Measurements from ENCODE around the gene ADRB2. TPM values are rescaled to one million over a fixed set of nuclear protein-coding genes. Genes with fewer than 3 reads are reported as not detected.
"Not testable (repeated sequence)": the region's sequence is repeated elsewhere in the genome, so short reads cannot be mapped to it uniquely, and the experiment has no call there.

ADRB2 gene
- 3.0 TPM for total RNA-seq

DNA sequence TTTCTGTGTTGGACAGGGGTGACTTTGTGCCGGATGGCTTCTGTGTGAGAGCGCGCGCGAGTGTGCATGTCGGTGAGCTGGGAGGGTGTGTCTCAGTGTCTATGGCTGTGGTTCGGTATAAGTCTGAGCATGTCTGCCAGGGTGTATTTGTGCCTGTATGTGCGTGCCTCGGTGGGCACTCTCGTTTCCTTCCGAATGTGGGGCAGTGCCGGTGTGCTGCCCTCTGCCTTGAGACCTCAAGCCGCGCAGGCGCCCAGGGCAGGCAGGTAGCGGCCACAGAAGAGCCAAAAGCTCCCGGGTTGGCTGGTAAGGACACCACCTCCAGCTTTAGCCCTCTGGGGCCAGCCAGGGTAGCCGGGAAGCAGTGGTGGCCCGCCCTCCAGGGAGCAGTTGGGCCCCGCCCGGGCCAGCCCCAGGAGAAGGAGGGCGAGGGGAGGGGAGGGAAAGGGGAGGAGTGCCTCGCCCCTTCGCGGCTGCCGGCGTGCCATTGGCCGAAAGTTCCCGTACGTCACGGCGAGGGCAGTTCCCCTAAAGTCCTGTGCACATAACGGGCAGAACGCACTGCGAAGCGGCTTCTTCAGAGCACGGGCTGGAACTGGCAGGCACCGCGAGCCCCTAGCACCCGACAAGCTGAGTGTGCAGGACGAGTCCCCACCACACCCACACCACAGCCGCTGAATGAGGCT is at the start of gene ADRB2:
Gene ADRB2, plus strand, starts transcription at position 559 of the 686 bp plus-strand sequence. CDS start 221 bp downstream, outside the sequence.
- peak; percentile 63 to 94 (median 90) for DNase-seq (ENCODE audit: low read depth in 2 of 3, low spot score in 2 of 3)

DNA sequence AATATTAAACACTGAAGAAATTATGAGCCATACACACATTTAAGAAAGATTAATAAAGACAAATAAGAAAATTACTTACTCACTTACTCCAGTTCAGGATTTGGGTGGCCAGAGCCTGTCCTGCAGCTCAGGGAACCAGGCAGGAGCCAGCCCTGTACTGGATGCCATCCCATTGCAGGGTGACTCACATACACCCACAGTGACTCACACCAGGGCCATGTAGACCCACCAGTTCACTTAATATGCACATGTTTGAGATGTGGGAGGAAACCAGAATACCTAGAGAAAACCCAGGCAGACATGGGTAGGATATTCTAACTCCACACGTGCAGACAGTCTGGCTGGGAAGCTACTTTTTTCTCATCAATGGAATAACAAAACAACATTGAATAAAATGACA is 49.6 kb upstream of the ADRB2 start:
- peak in 2 of 3 donors; percentile 19 to 20 for DNase-seq (ENCODE audit: low read depth in 2 of 3, low spot score in 2 of 3)

DNA sequence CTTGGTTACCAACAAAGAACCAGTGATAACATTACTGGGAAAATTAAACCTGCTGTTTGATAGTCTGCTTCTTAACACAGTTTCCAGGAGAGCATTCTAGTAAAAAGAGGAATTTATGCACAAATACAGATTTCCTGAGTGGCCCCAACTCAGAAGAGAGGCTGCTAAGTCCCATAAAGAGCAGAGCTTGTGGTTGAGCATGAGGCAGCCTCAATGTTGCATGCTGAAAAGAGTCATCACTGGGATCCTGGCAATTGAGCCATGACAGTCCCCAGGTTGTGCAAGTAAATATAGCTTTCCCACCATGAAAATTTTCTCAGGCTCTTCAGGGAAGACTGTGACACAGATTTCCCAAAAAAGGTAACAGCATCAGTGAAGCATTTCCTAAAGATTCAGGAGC is 47.5 kb upstream of the ADRB2 start:
- peak in 1 of 3 donors; percentile 23 for DNase-seq (ENCODE audit: low read depth in 2 of 3, low spot score in 2 of 3)

DNA sequence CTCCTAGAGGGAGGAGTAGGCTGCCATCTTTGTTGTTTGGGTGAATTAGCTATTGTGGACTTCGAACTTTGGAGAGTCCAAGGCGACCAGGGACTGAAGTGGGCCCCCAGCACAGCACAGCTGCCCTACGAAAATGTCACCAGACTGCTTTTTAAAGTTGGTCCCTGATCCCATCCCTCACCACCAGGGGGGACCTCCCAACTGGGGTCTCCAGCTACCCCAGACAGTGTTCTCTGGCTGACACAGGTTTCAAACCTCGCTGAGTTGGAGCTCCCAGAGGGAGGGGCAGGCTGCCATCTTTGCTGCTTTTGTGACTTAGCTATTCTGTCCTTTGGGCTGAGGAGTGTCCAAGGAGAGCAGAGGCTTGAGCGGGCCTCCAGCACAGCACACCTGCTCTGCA is 45.7 kb upstream of the ADRB2 start:
- DNase-seq (ENCODE audit: low read depth in 2 of 3, low spot score in 2 of 3), result no peak

DNA sequence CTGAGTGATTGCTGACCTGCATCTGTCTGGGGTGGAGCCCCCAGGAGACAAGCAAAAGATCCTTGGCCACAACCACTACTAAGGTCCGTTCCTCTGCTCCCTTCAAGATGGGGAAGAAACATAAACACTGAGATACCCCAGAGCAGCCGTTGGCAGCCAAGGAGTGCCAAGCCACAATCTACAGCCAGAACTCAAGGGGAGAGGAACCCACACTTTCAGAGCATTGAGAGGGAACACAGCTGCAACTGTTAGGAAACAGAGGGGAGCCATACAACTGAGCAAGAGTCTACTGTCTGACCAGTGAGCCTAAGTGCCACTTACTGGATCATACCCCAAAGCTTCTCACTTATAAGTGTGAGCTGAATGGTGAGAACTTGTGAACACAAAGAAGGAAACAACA is 44.6 kb upstream of the ADRB2 start:
- DNase-seq (ENCODE audit: low read depth in 2 of 3, low spot score in 2 of 3), result peak in 1 of 3 donors; percentile 57

DNA sequence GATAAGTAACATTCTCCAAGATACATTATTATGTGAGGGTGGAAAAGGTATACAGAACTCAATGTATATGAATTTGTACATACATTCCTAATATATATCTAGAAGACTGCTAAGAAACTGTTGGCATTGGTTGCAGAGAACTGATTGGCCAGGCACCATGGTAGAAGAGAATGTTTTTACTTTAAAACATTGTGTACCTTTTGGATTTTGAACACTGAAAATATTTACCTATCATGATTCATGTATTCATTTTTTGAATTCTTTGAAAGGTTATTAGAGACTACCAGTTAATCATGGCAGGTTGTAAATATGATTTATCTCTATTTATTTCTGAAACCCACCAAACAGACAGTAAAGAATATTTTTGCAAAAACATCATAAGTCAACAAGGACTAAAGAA is 41.2 kb upstream of the ADRB2 start:
- no peak for DNase-seq (ENCODE audit: low read depth in 2 of 3, low spot score in 2 of 3)

DNA sequence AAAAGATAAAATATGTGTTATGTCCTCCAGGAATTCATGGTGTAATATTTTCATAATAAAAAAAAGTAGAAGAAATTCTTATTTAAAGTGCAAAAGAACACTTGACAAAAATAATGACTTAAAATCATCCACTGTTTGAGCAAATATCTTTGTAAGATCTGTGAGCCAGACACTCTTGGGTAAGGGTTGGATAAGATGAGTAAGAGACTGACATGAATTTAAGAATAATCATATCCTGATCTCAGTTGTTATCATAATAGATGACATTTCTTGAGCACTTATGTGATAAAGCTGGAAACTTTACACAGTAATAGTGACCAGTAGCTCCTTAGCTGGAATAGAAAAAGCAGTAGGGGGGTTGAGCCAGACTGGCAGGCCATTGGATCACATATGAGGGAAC is 40.0 kb upstream of the ADRB2 start:
- DNase-seq (ENCODE audit: low read depth in 2 of 3, low spot score in 2 of 3), result no peak

DNA sequence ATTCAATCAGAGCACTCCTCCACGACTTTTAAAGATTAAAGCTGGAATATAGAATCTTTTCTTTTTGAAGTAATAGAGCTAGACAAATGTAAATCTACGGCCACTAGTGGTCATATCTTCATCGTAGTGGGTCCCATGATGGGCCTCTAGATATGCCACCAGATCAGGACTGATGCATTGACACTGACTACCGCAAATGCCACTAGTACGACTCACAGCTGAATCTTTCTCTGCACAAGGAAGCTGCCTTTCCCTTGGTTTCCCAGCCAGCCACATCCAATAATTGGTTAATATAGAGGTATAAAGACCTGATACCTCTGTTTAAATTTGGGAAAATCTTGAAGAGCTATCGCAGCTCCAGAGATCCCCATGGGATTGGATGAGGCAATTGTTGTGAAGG is 37.8 kb upstream of the ADRB2 start:
- no peak for DNase-seq (ENCODE audit: low read depth in 2 of 3, low spot score in 2 of 3)

DNA sequence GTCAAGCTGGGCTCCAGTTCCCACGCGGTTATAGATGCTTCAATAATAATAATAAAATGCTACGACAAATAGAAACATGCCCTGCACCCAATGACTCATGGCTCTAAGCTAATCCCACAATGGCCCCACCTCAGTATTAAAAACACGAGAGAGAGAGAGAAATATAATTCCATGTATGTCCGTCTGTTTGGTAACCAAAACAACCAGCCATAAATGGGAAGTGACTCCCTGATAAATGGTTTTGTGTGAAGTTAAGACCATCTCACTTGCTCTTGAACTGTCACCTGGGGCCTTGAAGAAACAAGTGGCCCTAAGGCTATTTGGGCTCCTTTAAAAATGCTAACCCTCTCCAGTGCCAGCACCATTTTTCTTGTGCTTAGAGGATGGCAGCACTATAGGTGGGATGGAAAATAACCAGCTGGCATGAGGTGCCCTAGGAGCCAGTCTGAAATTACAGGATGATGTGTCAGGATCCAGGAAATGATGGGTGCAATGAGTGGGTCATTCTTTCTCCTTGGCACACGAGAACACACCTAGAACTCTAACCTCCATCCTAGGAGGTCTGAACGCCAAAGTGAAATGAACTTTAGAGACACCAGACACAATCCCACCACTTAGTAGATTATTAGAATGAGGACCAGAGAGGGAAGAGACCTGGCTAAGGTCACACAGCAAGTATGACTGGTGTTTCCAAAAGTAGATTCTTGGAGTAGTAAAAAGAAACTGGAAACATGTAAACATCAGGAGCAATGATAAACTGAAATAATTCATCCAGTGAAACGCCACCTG is 35.7 kb upstream of the ADRB2 start:
- no peak for DNase-seq (ENCODE audit: low read depth in 2 of 3, low spot score in 2 of 3)

DNA sequence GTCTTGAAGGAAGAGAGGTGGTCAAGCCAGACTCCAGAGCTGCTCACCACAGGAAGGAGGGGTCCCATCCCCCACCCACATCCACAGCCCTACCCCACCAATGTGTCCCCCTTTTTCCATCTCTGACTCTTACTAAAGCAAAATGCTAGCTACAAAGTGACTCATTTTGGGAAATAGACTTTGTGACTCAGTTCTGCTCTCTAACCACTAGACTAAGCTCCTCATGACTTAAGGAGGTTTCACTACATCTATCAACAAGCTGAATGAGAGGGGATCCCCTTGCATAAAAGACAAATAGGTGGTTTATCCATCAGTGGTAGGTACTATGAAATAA is 35.1 kb upstream of the ADRB2 start:
- DNase-seq (ENCODE audit: low read depth in 2 of 3, low spot score in 2 of 3), result no peak

DNA sequence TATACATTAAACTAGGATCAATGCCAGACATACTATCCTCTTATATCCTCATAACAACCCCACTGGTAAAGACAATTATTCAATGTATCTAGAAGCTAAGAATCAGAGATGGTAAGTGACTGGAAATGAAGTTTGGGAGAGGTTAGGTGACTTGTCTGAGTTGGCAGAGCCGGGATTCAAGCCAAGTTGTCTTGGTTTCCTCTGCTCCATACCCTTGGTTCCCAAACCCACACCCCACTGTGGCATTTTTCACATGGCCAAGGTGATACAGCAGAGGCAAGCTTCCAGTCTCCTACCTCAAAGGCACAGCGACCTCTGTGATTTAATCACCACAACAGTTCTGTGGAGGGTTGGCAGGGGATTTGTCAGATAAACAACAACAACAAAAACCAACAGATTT is 34.7 kb upstream of the ADRB2 start:
- DNase-seq (ENCODE audit: low read depth in 2 of 3, low spot score in 2 of 3), result no peak

DNA sequence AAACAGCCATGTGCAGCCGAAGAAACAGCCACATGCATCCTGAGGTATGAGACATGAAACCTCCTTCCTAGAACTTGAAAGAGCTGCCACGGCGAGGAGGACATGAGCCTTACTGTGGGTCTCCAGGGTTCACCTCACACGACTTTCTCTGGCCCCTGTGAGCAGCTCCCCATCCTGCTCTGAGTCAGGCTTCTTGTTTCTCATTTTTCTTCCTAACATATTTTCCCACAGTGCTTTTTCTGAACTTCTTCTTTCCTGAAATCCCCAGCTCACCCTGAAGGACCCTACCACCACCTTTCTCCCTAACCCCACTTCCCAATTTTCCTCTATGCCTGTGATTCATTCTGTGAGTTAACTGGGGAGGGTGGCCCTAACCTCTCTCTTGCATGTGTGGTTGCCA is 33.7 kb upstream of the ADRB2 start:
- no peak for DNase-seq (ENCODE audit: low read depth in 2 of 3, low spot score in 2 of 3)

DNA sequence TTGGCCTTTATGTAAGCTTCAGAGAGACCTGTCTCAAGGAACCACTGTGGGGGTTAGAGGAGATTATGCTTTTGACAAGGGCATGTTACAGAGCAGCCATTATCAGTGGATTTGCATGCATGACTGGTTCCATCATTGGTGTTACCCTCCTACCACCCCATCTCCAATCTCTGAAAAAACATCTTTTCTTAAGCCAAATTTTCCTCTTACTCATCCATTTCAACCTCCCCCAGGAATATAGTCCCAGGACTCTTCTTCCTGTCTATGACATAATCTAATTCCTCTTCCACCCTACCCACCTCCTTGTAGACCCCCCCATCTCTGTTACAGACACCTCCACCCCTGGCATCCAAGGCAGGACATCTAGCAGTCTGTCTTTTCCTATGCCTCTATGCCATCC is 33.1 kb upstream of the ADRB2 start:
- DNase-seq (ENCODE audit: low read depth in 2 of 3, low spot score in 2 of 3), result no peak

DNA sequence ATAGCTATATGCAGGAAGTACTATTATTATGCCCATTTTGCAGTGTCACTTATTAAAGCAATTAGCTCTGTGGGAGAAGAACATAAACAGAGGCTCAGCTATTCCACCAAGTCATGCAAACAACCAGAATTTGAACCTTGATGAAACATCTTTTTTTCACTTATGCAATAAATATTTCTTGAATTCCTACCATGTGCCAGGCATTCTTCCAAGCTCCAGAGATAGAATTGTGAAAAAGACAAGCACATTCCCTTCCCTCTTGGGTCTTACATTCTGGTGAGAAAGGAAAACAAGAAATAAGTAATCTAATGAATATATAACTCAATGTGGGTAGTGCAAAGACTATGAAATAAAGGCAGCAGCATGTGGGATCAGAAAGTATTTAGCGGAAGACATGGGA is 32.1 kb upstream of the ADRB2 start:
- DNase-seq (ENCODE audit: low read depth in 2 of 3, low spot score in 2 of 3), result no peak

DNA sequence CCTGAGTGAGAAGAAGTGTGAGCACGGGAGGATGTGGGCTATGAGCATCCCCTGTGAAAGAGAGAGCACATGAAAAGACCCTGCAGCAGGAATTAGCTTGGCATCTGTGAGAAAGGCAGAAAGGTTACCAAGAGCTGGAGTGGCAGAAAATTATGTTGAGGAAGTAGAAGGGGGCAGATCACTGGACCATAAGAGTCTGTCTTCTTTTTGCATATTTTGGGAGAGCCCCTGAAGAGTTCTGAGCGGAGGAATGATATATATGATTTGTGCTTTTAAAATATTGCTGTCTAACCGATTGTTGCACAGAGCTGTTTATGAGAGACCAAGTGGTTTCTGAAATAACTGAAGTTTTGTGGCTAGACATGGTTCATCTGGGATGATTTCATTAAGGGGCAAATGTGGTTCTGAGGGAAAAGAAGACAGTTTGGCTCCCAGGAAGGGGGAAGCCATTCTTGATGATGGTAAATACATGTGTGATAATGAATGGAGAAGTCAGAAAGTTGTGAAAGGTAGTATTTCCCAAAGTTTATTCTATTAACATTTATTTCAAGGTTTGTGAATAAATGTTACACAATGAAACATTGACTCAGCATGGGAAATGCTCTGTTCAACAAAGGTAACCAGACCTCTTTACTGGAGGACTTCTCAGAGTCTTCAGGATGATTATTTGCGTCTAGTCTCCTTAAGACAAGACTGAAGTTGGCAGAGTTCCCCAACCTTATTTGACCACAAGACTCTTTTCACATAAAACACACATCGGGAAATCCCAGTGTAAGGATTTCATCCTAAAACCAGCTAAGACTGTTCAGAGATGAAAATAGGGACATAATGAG is 31.5 kb upstream of the ADRB2 start:
- DNase-seq (ENCODE audit: low read depth in 2 of 3, low spot score in 2 of 3), result no peak

DNA sequence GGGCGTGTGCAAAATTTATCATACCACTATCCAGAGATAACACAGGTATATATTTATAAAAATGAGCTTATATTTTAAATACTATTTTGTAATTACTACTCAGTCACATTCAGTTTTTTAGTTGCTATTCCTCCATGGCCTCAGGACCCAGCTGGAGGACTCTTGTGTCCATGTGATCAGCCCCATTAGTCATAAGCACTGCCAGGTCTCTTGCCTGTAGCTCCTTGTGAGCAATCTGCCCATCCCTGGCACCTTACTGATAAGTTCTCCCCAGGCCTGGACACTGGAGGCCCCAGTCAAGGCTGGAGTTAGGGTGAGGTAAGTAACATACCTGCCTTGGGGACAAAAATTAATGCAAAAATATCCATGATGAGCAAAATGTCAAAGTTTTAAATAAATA is 29.5 kb upstream of the ADRB2 start:
- no peak for DNase-seq (ENCODE audit: low read depth in 2 of 3, low spot score in 2 of 3)

DNA sequence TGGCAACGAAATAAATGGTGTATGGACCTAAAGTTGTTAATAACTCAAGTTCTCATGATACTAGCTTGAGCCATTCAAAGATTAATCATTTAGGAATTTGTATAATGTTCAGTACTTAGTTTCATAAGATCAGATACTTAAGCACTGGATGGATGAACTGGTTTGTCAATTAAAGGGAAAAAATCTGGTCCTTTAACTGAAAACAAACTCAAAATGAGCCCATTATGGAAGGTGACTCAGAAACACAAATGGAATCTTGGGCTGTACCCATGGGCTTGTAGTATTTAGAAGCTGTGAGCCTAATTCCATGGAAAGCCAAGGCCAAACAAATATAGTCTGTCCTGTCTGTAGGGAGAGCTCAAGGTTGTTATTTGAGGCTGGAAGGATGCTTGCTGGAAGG is 27.6 kb upstream of the ADRB2 start:
- DNase-seq (ENCODE audit: low read depth in 2 of 3, low spot score in 2 of 3), result no peak

DNA sequence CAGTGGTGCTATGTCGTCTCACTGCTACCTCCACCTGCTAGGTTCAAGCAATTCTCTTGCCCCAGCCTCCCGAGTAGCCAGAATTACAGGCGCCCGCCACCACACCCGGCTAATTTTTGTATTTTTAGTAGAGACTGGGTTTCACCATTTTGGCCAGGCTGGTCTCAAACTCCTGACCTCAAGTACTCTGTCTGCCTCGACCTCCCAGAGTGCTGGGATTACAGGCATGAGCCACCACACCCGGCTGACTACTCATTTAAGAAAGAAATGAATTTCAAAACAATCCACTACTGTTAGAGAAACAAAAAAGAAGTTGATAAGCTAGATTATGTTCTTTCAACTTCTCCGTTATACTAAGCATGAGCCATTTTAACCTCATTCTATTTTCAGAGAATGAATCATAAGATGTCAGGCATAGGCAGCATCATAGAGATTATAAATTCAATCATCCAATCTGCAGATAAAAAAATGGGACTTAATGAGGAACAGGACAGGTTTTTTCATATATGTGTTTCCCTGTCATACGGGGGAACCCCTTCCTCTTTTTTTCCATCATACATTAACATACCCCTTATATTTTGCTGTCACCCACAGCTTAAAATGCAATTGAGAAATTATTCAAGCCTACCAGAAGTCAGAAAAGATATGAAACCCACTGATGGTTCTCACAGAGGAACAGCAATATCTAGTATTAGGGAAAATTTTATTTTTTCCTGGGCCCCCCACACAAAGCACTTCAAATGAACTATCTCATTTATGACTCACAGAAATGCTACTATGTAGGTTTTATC is 26.5 kb upstream of the ADRB2 start:
- DNase-seq (ENCODE audit: low read depth in 2 of 3, low spot score in 2 of 3), result no peak

DNA sequence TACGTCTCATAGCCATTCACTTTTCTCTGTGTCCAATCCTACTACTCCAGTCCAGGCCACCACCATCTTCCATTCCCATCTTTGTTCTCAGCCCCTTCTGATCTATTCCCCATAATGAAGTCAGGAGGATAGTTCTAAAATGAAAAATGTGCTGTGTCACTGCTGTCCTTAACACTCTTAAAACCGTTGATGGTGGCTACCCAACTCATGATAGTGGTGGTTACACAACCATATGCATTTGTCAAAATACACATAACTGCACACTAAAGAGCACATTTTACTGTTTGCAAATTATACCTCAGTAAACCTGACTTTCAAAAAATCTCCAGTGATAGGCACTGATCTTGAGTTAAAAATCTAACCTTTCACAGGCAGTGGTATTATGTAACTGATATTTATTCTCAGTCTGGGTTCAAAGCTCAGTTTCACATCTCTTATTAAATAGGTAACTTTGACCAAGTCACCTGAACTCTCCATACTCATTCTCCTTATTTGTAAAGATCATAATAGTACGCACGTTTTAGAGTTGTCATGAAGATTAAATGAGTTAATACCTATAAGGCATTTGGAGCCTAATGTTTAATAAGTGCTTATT is 24.6 kb upstream of the ADRB2 start:
- no peak for DNase-seq (ENCODE audit: low read depth in 2 of 3, low spot score in 2 of 3)

DNA sequence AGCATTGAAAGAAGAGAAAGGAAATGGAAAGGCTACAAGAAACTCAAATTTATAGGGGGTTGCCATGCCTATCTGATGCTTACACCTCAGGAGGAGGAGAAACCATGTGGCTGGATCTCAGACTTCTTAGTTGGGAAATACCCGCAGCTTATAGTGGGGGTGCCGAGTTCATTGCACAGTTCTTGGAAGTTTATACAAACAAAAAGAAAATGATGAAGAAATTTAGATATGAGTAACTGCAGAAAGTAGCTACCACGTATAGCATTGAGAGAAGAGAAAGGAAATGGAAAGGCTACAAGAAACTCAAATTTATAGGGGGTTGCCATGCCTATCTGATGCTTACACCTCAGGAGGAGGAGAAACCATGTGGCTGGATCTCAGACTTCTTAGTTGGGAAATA is 23.0 kb upstream of the ADRB2 start:
- not testable (repeated sequence) for DNase-seq (ENCODE audit: low read depth in 2 of 3, low spot score in 2 of 3)
